HG03521 (cell line): Measurements from ENCODE around the gene NPIPB8.
"Not testable (repeated sequence)": the region's sequence is repeated elsewhere in the genome, so short reads cannot be mapped to it uniquely, and the experiment has no call there.

Experiments
- ATAC-seq: cut with Tn5 transposase; IDR thresholded peaks from one replicate; pipeline ENCODE4 v1.9.1; 2021; ENCODE audit warnings: mild to moderate bottlenecking, moderate library complexity; ENCODE audit not compliant: unreplicated experiment

Gene NPIPB8

GRCh38 chr16:28606291-28607115, 31.4 kb upstream of the NPIPB8 start:
- no peak for ATAC-seq

GRCh38 chr16:28607116-28607623, 30.7 kb upstream of the NPIPB8 start:
- no peak for ATAC-seq

- ATAC-seq = not testable (repeated sequence)
Observed at GRCh38 chr16:28607681-28608495, 30.0 kb upstream of the NPIPB8 start.

DNA sequence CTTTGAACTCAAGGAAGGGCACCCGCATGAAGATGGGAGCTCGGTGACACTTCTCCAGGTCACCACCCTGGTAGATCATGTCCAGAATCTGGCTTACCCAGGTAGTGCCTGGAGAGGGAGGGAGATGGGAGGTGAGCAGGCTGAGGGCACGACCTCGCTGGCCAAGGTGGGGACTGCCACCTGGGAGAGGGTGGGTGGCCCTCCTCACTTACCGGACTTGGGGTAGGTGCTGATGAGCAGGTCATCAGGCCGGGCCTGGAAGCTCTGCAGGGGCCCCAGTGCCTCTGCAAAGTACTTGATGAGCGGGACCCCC, 29.4 kb upstream of the NPIPB8 start:
- not testable (repeated sequence) for ATAC-seq

GRCh38 chr16:28608867-28609596, 28.8 kb upstream of the NPIPB8 start:
- ATAC-seq = not testable (repeated sequence)

DNA sequence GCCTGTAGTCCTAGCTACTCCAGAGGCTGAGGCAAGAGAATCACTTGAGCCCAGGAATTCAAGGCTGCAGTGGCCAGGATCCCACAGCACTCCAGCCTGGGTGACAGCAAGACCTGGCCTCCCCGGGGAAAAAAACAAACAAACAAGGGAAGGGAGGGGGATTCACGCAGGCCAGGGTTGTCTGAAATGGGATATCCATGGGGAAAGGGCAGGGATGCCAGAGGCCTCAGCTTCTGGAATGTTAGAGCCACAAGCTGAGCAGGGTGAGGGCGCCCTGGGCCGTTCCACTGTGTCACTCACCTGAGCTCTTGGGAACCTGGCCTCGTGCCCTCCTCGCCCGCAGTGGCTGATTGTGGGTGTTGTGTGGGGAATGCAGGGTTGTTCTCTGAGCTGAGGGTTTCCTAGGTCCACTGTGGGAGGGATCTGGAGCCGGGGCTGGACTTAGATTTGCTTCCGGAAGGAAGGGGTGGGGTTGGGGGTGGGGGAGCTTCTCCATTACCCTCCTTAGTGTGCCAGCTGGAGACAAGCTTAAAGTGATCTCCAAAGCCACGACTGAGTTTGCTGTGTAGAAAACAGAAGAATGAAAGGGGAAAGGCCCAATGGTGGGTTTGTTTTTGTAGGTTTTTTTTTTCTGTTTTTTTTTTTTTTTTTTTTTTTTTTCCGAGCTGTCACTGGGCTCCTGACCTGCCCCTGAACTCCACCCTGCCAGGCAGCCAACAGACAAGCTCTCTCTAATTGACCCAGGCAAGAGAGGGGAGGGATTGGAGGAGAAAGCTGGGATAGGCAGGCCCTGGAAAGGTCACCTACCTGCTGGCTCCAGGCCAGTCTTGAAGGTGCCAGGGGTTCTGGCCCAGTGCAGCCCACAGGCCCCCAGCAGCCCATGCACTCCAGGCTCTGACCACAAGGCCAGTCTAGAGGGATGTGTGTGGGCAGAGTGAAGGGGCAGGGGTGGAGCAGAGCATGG, 28.0 kb upstream of the NPIPB8 start, which contains the start of gene SULT1A1:
TSS of gene SULT1A1 (minus strand) at position 414 of the 964 bp plus-strand sequence. CDS start 1,189 bp downstream, outside the sequence.
- no peak for ATAC-seq

GRCh38 chr16:28610595-28611191, 27.2 kb upstream of the NPIPB8 start:
- no peak for ATAC-seq

- ATAC-seq = not testable (repeated sequence)
Observed at GRCh38 chr16:28612359-28613280, 25.2 kb upstream of the NPIPB8 start.

DNA sequence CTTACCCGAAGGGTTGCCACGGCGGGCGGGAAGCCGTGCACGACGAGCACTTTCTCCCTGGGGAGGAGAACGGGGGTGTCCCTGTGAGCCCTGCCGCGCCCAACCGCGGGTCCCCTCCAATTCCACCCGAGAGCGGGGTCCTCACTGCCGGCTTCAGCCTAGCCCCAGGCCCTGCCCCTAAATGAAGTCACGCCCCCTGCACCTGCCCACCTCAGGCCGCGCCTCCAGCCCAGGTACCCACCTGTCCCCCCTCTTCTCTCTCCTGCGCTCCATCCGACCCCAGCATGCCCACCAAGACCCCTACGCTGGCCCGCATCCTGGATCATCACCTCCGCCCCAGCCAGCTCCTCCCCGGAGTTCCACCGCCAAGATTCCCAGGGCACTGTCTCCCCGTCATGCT, 24.0 kb upstream of the NPIPB8 start:
- ATAC-seq = not testable (repeated sequence)

DNA sequence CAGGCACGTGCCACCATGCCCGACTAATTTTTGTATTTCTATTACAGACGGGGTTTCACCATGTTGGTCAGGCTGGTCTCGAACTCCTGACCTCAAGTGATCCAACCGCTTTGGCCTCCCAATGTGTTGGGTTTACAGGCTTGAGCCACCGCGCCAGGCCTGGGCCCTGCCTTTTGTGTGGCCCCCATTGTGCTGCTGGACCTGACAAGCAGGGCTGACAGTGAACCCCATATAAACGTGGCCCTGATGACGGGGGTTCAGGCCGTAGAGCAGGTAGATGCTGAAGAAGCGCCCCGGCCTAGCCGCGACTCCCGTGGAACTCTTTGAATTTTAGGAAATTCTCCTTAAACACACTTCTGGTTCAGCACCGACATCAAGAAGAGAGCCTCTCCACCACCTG, 23.3 kb upstream of the NPIPB8 start:
- not testable (repeated sequence) for ATAC-seq

DNA sequence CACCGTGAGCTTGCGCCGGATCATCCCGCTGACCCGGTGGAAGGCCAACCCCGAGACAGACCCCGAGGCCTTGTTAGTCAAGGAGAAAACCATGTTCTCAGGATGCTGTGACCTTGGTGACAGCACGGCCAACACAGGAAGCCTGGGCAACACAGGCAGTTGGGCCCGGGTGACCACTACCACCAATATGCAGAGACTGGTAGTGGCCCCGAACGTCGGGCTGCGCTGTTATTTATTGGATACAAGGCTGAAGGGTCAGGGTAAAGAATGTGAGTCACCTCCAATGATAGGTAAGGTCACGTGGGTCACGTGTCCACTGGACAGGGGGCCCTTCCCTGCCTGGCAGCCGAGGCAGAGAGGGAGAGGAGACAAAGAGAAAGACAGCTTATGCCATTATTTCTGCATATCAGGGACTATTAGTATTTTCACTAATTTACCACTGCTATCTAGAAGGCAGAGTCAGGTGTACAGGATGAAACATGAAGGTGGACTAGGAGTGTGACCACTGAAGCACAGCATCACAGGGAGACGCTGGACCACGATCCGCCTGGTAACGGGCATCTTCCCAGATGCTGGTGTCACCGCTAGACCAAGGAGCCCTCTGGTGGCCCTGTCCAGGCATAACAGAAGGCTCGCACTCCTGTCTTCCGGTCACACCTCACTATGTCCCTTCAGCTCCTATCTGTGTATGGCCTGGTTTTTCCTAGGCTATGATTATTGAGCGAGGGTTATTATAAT, 22.2 kb upstream of the NPIPB8 start:
- not testable (repeated sequence) for ATAC-seq

DNA sequence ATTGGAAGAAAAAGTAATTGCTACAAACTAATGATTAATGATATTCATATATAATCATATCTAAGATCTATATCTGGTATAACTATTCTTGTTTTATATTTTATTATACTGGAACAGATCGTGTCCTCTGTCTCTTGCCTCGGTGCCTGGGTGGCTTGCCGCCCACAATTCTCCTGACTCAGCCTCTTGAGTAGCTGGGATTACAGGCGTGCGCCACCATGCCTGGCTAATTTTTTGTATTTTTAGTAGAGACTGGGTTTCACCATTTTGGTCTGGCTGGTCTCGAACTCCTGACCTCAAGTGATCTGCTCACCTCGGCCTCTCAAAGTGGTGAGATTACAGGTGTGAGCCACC, 21.7 kb upstream of the NPIPB8 start:
- ATAC-seq = not testable (repeated sequence)

DNA sequence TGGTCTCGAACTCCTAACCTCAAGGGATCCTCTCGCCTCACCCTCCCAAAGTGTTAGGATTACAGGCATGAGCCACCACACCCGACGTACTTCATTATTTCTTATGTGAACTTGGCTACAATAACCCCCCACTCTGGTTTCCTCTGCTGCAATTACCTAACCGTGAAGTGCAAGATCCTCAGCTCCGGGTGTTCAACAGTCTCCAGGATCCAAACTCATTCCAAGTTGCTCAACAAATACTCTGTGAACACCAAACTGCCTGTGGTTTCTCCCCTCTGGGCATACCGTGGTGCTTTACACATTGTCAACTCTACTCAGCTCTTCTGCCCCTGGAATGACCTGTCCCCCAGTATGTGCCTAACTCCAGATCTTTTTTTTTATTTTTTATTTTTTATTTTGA, 21.2 kb upstream of the NPIPB8 start:
- no peak for ATAC-seq

DNA sequence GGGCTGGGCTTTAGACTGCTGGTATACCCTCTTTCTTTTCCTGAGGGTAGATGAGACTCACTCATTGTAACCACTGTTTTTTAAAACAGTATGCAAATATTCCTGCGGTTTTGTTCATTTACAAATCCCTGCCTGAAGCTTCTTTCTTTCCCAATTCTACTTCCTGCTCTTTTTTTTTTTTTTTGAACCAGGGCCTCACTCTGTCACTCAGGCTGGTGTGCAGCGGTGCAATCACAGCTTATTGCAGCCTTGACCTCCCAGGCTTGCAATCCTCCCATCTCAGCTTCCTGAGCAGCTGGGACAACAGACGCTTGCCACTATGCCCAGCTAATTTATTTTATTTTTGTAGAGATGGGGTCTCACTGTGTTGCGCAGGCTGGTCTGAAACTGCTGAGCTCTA, 20.0 kb upstream of the NPIPB8 start:
- ATAC-seq = no peak

- not testable (repeated sequence) for ATAC-seq
Observed at GRCh38 chr16:28620316-28620715, 17.5 kb upstream of the NPIPB8 start.

- ATAC-seq = no peak
Observed at GRCh38 chr16:28621481-28622155, 16.2 kb upstream of the NPIPB8 start.

- ATAC-seq = not testable (repeated sequence)
Observed at GRCh38 chr16:28622532-28623171, 15.2 kb upstream of the NPIPB8 start.
